SU-DHL-6 (cell line): ENCODE measurements around the gene COMMD7.
"Not testable (repeated sequence)": the region's sequence is repeated elsewhere in the genome, so short reads cannot be mapped to it uniquely, and the experiment has no call there.

Experiments
- H2AFZ ChIP-seq: fragments of 200-600 bp; sonication (generic); 2 replicates; pipeline ENCODE4 v1.6.1; 2014; ENCODE audit warnings: low read depth, mild to moderate bottlenecking, moderate library complexity, mixed read lengths, antibody characterized with exemption, low read length; ENCODE audit not compliant: severe bottlenecking
- H3F3A ChIP-seq: fragments of 200-600 bp; shearing (Covaris generic); 2 replicates; pipeline ENCODE4 v1.6.0; 2016; ENCODE audit warnings: antibody characterized with exemption, mild to moderate bottlenecking; ENCODE audit not compliant: insufficient read depth
- H3K27ac ChIP-seq: fragments of 200-600 bp; sonication (generic); 2 replicates; pipeline ENCODE4 v1.5.1; 2016; ENCODE audit warnings: low read depth, mild to moderate bottlenecking, low read length, moderate library complexity, mixed read lengths
- H3K27me3 ChIP-seq: fragments of 200-600 bp; sonication (generic), shearing (Covaris generic); 2 replicates; pipeline ENCODE4 v1.6.0; 2014; ENCODE audit warnings: mild to moderate bottlenecking, low read length
- H3K36me3 ChIP-seq: fragments of 200-600 bp; sonication (generic); 2 replicates; pipeline ENCODE4 v1.6.1; 2014; ENCODE audit warnings: mild to moderate bottlenecking, low read length, mixed read lengths
- H3K4me2 ChIP-seq: fragments of 300-600, 200-600 bp; shearing (Covaris generic), sonication (generic); 2 replicates; pipeline ENCODE4 v1.6.0; 2014; ENCODE audit warnings: low read length, low read depth, mild to moderate bottlenecking; ENCODE audit not compliant: poor library complexity, severe bottlenecking
- H3K4me3 ChIP-seq: fragments of 200-600 bp; sonication (generic); 2 replicates; pipeline ENCODE4 v1.5.1; 2014; ENCODE audit warnings: antibody characterized with exemption, low read length, mild to moderate bottlenecking, mixed read lengths; ENCODE audit not compliant: insufficient read depth, poor library complexity, severe bottlenecking
- H3K79me2 ChIP-seq: fragments of 200-600 bp; sonication (generic); 2 replicates; pipeline ENCODE4 v1.6.1; 2014; ENCODE audit warnings: mild to moderate bottlenecking, low read length, moderate library complexity; ENCODE audit not compliant: insufficient read depth
- H3K9ac ChIP-seq: fragments of 200-600 bp; sonication (generic); 2 replicates; pipeline ENCODE4 v1.7.0; 2014; ENCODE audit warnings: mild to moderate bottlenecking, low read length
- H3K9me2 ChIP-seq: fragments of 200-600 bp; sonication (generic); replicated peaks from 2 replicates; pipeline ENCODE4 v1.6.1; 2014; ENCODE audit warnings: low read length; ENCODE audit not compliant: insufficient read depth
- H3K9me3 ChIP-seq: fragments of 200-600 bp; sonication (generic); 2 replicates; pipeline ENCODE4 v1.6.1; 2014; ENCODE audit warnings: low read length, mixed read lengths; ENCODE audit not compliant: insufficient read depth
- H4K20me1 ChIP-seq: fragments of 200-600 bp; sonication (generic); 2 replicates; pipeline ENCODE4 v1.6.1; 2014; ENCODE audit warnings: low read depth, mild to moderate bottlenecking, antibody characterized with exemption, low read length, moderate library complexity, mixed read lengths
- EZH2phosphoT487 ChIP-seq: fragments of 200-600 bp; sonication (generic), shearing (Covaris generic); conservative IDR thresholded peaks from 2 replicates; pipeline ENCODE4 v1.6.1; 2018; ENCODE audit warnings: mild to moderate bottlenecking, antibody characterized with exemption, low read length, moderate library complexity, mixed read lengths
- TF ChIP-seq, protein P1 (sequence below): fragments of 200-600 bp; sonication (generic); IDR thresholded peaks from one replicate; pipeline ENCODE4 v1.5.1; 2017; ENCODE audit warnings: antibody characterized with exemption, mild to moderate bottlenecking, low read length, moderate library complexity; ENCODE audit not compliant: insufficient read depth, poor library complexity, severe bottlenecking

The COMMD7 gene

DNA sequence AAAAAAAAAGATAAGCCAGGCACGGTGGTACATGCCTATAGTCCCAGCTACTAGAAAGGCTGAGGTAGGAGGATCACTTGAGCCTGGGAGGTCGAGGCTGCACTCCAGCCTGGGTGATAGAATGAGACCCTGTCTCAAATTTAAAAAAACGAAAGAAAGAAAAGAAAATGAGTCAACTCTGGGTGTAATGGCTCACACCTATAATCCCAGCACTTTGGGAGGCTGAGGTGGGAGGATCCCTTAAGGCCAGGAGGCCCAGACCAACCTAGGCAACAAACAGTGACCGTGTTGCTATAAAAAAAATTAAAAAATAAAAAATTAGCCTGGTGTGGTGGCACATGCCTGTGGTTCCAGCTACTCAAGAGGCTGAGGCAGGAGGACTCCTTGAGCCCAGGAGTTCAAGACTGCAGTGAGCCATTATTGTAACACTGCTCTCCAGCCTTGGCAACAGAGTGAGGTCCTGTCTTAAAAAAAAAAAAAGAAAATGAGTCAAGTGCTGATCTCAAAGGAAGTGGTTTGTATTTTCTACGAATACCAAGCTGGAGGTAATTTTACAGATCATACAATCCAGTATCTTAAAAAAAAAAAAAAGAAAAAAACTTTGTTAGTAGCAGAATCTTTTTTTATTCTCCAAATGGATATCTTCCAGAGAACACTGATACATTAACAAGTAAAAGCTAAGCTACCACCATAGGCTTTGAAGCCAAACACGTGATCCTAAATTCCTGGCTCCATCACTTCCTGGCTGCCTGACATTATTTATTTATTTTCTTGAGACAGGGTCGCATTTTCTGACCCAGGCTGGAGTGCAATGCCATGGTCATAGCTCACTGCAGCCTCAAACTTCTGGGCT lies 5.7 kb downstream of the COMMD7 start:
- Histone ChIP-seq H3K4me2 (no peak overlapping the region), H3F3A (0 out of 2 replicates have a peak, but pooled peaks cover 4% of the 10 kb centered on the region), H2AFZ (no peak overlapping the region), H3K27ac (no peak overlapping the region), H3K36me3 (no peaks in the 10 kb centered on the region), H3K79me2 (no peaks in the 10 kb centered on the region), H3K4me3 (no peak overlapping the region), H4K20me1 (no peaks in the 10 kb centered on the region), H3K9me2 (no peaks in the 10 kb centered on the region), H3K9me3 (no peaks in the 10 kb centered on the region), H3K9ac (no peak overlapping the region), H3K27me3 (no peaks in the 10 kb centered on the region)
- TF ChIP-seq, protein P1, sequence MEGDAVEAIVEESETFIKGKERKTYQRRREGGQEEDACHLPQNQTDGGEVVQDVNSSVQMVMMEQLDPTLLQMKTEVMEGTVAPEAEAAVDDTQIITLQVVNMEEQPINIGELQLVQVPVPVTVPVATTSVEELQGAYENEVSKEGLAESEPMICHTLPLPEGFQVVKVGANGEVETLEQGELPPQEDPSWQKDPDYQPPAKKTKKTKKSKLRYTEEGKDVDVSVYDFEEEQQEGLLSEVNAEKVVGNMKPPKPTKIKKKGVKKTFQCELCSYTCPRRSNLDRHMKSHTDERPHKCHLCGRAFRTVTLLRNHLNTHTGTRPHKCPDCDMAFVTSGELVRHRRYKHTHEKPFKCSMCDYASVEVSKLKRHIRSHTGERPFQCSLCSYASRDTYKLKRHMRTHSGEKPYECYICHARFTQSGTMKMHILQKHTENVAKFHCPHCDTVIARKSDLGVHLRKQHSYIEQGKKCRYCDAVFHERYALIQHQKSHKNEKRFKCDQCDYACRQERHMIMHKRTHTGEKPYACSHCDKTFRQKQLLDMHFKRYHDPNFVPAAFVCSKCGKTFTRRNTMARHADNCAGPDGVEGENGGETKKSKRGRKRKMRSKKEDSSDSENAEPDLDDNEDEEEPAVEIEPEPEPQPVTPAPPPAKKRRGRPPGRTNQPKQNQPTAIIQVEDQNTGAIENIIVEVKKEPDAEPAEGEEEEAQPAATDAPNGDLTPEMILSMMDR, result no peak
- TF ChIP-seq EZH2phosphoT487, result no peak

DNA sequence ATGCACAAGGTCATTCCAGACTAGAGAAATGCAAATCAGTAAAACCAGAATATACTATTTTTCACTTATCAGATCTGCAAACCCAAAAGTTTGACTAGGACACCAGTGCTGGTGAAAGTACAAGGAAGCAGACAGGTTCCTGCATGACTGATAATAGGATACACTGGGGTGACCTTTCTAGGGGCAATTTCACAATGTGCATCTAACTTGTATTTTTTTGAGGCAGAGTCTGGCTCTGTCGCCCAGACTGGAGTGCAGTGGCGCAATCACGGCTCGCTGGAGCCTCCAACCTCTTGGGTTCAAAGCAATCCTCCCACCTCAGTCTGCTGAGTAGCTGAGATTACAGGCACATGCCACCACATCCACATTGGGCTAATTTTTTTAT lies 11.4 kb downstream of the COMMD7 start:
- Histone ChIP-seq H2AFZ (no peak overlapping the region), H3K9me3 (no peaks in the 10 kb centered on the region)

DNA sequence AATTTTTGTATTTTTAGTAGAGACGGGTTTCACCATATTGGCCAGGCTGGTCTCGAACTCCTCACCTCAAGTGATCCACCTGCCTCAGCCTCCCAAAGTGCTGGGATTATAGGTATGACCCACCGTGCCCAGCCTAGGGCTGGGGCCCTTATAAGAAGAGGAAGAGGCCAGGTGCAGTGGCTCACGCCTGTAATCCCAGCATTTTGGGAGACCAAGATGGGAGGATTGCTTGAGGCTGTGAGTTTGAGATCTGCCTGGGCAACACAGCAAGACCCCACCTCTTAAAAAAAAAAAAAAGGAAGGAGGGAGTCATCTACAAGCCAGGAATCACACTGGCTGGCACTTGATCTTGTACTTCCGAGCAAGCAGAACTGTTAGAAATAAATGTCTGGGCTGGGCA lies 13.9 kb downstream of the COMMD7 start:
- not testable (repeated sequence) for H3K9me2 ChIP-seq, H3K9me3 ChIP-seq, H3K79me2 ChIP-seq, H3K9ac ChIP-seq, H3K27ac ChIP-seq, H3K4me2 ChIP-seq, H4K20me1 ChIP-seq, H3F3A ChIP-seq, H3K27me3 ChIP-seq, H3K4me3 ChIP-seq, H3K36me3 ChIP-seq, H2AFZ ChIP-seq

More for the DNA sequence above, 11.4 kb downstream of the COMMD7 start:
- Histone ChIP-seq H3K36me3 (no peaks in the 10 kb centered on the region), H3K9ac (no peak overlapping the region), H3K27ac (no peak overlapping the region), H4K20me1 (no peaks in the 10 kb centered on the region), H3K79me2 (no peaks in the 10 kb centered on the region), H3K27me3 (no peaks in the 10 kb centered on the region), H3F3A (no peaks in the 10 kb centered on the region), H3K4me3 (no peak overlapping the region), H3K9me2 (no peaks in the 10 kb centered on the region), H3K4me2 (no peak overlapping the region)
- TF ChIP-seq EZH2phosphoT487, result no peak
- TF ChIP-seq, protein P1, result no peak

DNA sequence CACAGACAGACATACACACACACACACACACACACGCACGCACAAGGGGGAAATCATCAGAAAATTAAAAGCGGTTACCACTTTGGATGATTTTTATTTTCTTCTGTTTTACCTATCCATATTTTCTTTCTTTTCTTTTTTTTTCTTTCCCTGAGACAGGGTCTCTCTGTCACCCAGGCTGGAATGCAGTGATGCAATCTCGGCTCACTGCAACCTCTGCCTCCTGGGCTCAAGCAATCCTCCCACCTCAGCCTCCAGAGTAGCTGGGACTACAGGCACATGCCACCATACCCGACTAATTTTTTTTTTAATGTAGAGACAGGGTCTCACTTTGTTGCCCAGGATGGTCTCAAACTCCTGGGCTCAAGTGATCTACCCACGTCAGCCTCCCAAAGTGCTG lies 14.8 kb downstream of the COMMD7 start:
- H3K27me3 ChIP-seq, H3K4me3 ChIP-seq, H4K20me1 ChIP-seq, H3K79me2 ChIP-seq, H3K4me2 ChIP-seq, H3K9me2 ChIP-seq, H3K9me3 ChIP-seq, H3K27ac ChIP-seq, H2AFZ ChIP-seq, H3K9ac ChIP-seq, H3K36me3 ChIP-seq, H3F3A ChIP-seq: not testable (repeated sequence)
